AG09309 (cell line): Measurements from ENCODE around the gene UBE2G1.

ENCODE experiments used
- DNase-seq: peaks from one replicate; pipeline ENCODE4 v3.0.0-alpha.2; 2010; ENCODE audit warnings: low read depth
- H3K4me3 ChIP-seq: 2 replicates; pipeline ENCODE4 v1.5.1; 2011; ENCODE audit warnings: mild to moderate bottlenecking, low read depth, low read length, moderate library complexity; ENCODE audit not compliant: control insufficient read depth
- CTCF ChIP-seq: IDR thresholded peaks from 2 replicates; pipeline ENCODE4 v1.5.1; 2011; ENCODE audit warnings: mild to moderate bottlenecking, low read depth, low read length, inconsistent platforms; ENCODE audit not compliant: insufficient read depth, control insufficient read depth; ENCODE audit errors: missing control alignments

UBE2G1 gene

GRCh38 chr17:4314618-4315017, 51.9 kb downstream of the UBE2G1 start:
- H3K4me3 ChIP-seq = no peak overlapping the region
- DNase-seq = no peak
- TF ChIP-seq CTCF = no peak

GRCh38 chr17:4314179-4314578, 52.3 kb downstream of the UBE2G1 start:
- no peak for DNase-seq
- no peak for TF ChIP-seq CTCF

GRCh38 chr17:4313221-4314114, 53.0 kb downstream of the UBE2G1 start:
- H3K4me3 ChIP-seq = no peak overlapping the region
- DNase-seq = no peak
- no peak for TF ChIP-seq CTCF

More at GRCh38 chr17:4314179-4314578, 52.3 kb downstream of the UBE2G1 start:
- H3K4me3 ChIP-seq = no peak overlapping the region

GRCh38 chr17:4310354-4311060, 56.0 kb downstream of the UBE2G1 start:
- H3K4me3 ChIP-seq = no peak overlapping the region
- no peak for TF ChIP-seq CTCF
- no peak for DNase-seq

GRCh38 chr17:4309897-4310296, 56.6 kb downstream of the UBE2G1 start:
- H3K4me3 ChIP-seq = no peak overlapping the region
- no peak for TF ChIP-seq CTCF
- no peak for DNase-seq

- DNase-seq = no peak
- H3K4me3 ChIP-seq = no peak overlapping the region
- TF ChIP-seq CTCF = no peak
Observed at GRCh38 chr17:4307179-4307930, 59.1 kb downstream of the UBE2G1 start.
